GM10266 (cell line): ENCODE measurements around the gene DCXR.

Experiments
- DNase-seq: peaks from one replicate; pipeline ENCODE4 v3.0.0; 2012; ENCODE audit errors: extremely low spot score
- TF ChIP-seq, protein P1 (sequence below): IDR thresholded peaks from 2 replicates; pipeline ENCODE4 v1.5.1; 2012; ENCODE audit warnings: mild to moderate bottlenecking, low read depth; ENCODE audit not compliant: control insufficient read depth, insufficient read depth; ENCODE audit errors: missing control alignments

Gene DCXR

DNA sequence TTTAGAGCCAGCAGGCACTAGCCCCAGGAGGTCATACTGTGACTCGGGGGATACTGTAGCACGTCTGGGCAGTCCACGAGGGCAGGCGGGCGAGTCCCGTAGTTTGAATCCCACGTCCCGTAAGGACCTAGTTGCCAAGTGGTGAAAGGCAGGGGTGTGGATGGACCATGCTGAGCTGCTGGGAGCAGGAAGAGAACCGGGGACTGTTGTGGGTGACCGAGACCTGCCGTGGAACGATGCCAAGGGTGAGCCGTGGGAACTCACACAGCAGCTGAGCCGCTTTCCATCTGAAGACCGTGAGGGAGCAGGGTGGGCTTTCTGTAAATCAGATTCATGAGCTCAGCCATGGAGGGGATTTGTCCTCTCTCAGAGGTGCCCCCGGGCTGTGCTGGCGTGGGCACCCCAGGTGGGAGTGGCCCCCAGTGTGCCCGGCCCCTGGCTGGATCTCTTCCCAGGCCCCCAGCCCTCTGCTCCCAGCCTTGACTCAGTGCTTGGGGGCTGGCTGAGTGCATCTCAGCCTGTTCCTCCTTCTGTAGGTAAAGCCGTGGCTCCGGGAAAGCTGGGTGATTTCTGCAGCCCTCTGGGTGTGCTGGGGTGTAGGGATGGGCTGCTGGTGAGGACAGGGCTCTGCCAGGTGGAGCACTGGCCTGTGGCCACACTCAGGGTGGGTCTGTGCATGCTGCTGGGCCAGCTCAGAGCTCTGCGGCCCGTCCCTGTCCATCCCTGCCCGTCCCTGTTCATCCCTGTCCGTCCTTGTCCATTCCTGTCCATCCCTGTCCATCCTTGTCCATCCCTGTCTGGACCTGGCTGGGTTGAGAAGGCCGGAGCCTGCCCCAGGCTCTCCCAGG is 46.4 kb downstream of the DCXR start:
- DNase-seq, result no peak
- TF ChIP-seq, protein P1, sequence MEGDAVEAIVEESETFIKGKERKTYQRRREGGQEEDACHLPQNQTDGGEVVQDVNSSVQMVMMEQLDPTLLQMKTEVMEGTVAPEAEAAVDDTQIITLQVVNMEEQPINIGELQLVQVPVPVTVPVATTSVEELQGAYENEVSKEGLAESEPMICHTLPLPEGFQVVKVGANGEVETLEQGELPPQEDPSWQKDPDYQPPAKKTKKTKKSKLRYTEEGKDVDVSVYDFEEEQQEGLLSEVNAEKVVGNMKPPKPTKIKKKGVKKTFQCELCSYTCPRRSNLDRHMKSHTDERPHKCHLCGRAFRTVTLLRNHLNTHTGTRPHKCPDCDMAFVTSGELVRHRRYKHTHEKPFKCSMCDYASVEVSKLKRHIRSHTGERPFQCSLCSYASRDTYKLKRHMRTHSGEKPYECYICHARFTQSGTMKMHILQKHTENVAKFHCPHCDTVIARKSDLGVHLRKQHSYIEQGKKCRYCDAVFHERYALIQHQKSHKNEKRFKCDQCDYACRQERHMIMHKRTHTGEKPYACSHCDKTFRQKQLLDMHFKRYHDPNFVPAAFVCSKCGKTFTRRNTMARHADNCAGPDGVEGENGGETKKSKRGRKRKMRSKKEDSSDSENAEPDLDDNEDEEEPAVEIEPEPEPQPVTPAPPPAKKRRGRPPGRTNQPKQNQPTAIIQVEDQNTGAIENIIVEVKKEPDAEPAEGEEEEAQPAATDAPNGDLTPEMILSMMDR, result no peak

DNA sequence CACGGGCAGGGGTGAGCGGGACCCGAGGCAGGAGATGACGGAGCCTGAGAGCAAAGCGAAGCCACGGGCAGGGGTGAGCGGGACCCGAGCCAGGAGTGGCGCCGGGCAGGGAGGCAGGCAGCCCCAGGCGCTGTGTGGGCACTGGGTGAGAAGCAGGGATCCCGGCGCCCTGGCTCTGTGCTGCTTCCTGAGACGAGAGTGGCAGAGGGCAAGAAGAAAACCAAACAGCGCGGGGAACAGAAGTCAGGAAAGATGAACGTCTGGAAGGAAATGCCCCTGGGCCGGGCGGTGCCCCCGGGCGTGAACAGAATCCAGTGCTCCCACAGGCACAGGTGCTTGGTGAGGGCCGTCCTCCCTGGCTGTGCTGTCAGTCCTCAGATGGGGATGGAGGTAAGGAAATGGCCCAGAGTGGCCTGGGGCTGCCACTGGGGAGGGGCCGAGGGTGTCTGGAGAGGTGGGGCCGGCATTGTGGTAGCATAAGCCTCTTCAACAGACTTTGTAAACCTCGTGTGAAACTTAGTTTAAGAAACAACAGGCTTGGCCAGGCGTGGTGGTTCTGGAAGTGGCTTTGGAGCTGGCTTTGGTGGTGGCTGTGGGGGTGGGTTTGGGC is 50.2 kb downstream of the DCXR start:
- TF ChIP-seq, protein P1, result no peak
- no peak for DNase-seq

DNA sequence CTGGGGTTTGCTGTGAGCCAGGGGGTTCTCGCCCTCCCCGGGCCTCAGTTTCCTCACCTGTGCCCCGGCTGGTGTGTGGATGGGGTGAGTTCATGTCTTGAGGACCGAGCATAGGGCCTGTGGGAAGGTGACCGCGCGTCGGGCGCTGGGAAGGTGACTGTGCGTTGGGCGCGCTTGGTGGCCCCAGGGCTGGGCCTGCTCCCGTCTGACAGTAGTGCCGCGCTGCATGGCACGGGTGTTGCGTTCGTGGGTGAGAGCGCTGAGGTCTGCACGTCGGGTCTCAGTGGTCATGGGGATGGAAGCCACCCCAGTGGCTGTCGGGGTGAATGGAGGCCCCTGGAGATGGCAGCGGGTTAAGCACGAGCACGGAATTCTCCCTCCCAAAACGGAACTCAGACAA is 50.9 kb downstream of the DCXR start:
- no peak for DNase-seq
- TF ChIP-seq, protein P1, result no peak
